GM21390 (cell line): ENCODE measurements around the gene ATXN7L3.
"Not testable (repeated sequence)": the region's sequence is repeated elsewhere in the genome, so short reads cannot be mapped to it uniquely, and the experiment has no call there.

Experiments
- ATAC-seq: cut with Tn5 transposase; IDR thresholded peaks from one replicate; pipeline ENCODE4 v1.9.1; 2021; ENCODE audit not compliant: unreplicated experiment

Gene ATXN7L3

GRCh38 chr17:44199553-44200477 lies at the start of gene ATXN7L3:
TSS of gene ATXN7L3 (minus strand) at chr17:44199884. CDS start at chr17:44198070, 1,814 bp downstream.
- peak; percentile 63 for ATAC-seq

GRCh38 chr17:44247876-44248736 lies 48.4 kb upstream of the ATXN7L3 start:
- ATAC-seq, result no peak

- ATAC-seq, result no peak
Measured at GRCh38 chr17:44247440-44247841, 47.8 kb upstream of the ATXN7L3 start.

GRCh38 chr17:44241106-44241624 lies 41.5 kb upstream of the ATXN7L3 start:
- ATAC-seq, result no peak

GRCh38 chr17:44237886-44238285 lies 38.2 kb upstream of the ATXN7L3 start:
- not testable (repeated sequence) for ATAC-seq

GRCh38 chr17:44236444-44236991 lies 36.8 kb upstream of the ATXN7L3 start:
- no peak for ATAC-seq

- no peak for ATAC-seq
Measured at GRCh38 chr17:44235583-44235936, 35.9 kb upstream of the ATXN7L3 start.

- ATAC-seq, result no peak
Measured at GRCh38 chr17:44233582-44233981, 33.9 kb upstream of the ATXN7L3 start.

- no peak for ATAC-seq
Measured at GRCh38 chr17:44232061-44232460, 32.4 kb upstream of the ATXN7L3 start.

GRCh38 chr17:44230140-44230539 lies 30.5 kb upstream of the ATXN7L3 start:
- no peak for ATAC-seq

- ATAC-seq, result no peak
Measured at GRCh38 chr17:44229090-44229489, 29.4 kb upstream of the ATXN7L3 start.

- ATAC-seq, result no peak
Measured at GRCh38 chr17:44223541-44224071, 23.9 kb upstream of the ATXN7L3 start.

- no peak for ATAC-seq
Measured at GRCh38 chr17:44222112-44222869, 22.6 kb upstream of the ATXN7L3 start.

- no peak for ATAC-seq
Measured at GRCh38 chr17:44221862-44222111, 22.1 kb upstream of the ATXN7L3 start.

GRCh38 chr17:44221084-44221861 lies 21.6 kb upstream of the ATXN7L3 start:
- no peak for ATAC-seq

- no peak for ATAC-seq
Measured at GRCh38 chr17:44220213-44221083, 20.8 kb upstream of the ATXN7L3 start.

- ATAC-seq, result no peak
Measured at GRCh38 chr17:44219616-44220212, 20.0 kb upstream of the ATXN7L3 start, which contains the start of gene UBTF. TSS of gene UBTF (minus strand) at chr17:44219675. CDS start at chr17:44218229, 1,446 bp downstream.

GRCh38 chr17:44219108-44219615 lies 19.5 kb upstream of the ATXN7L3 start:
- ATAC-seq, result peak; percentile 29
